Stimulated activated CD4-positive, alpha-beta T cell treated with anti-CD3 and anti-CD28 coated beads, Interleukin-1b, Interleukin-23, amount 100 ng/mL, for 4 hours (primary cell): ENCODE data around the gene DSC3.
A peak's percentile ranks its signal among the peaks of the same experiment; 100 is the strongest.
"Not testable (repeated sequence)": the region's sequence is repeated elsewhere in the genome, so short reads cannot be mapped to it uniquely, and the experiment has no call there.

Source experiments
- DNase-seq, 2 donors: peaks; one replicate each; pipeline ENCODE4 v3.0.0-alpha.2; 2020; ENCODE audit warnings: low read depth in 2 of 2

The DSC3 gene

GRCh38 chr18:31041271-31042083, 1.1 kb downstream of the DSC3 start:
- DNase-seq = peak in 1 of 2 donors; percentile 0

GRCh38 chr18:31040686-31041270, 1.8 kb downstream of the DSC3 start:
- no peak for DNase-seq

- no peak for DNase-seq
These were observed 3.1 kb downstream of the DSC3 start for GRCh38 chr18:31039426-31039825.

GRCh38 chr18:31037686-31038085, 4.9 kb downstream of the DSC3 start:
- DNase-seq = not testable (repeated sequence)

GRCh38 chr18:31034541-31034940, 8.0 kb downstream of the DSC3 start:
- DNase-seq = no peak

- DNase-seq = no peak
These were observed 11.8 kb downstream of the DSC3 start for GRCh38 chr18:31030574-31031278.

GRCh38 chr18:31015715-31016434, 26.7 kb downstream of the DSC3 start:
- DNase-seq = no peak

GRCh38 chr18:31011455-31011854, 31.1 kb downstream of the DSC3 start:
- DNase-seq = not testable (repeated sequence)

GRCh38 chr18:31010601-31011000, 31.9 kb downstream of the DSC3 start:
- DNase-seq = no peak

GRCh38 chr18:30999887-31000628, 42.5 kb downstream of the DSC3 start:
- DNase-seq = no peak

GRCh38 chr18:30999186-30999585, 43.4 kb downstream of the DSC3 start:
- DNase-seq = no peak

- no peak for DNase-seq
These were observed 45.3 kb downstream of the DSC3 start for GRCh38 chr18:30997223-30997622.

GRCh38 chr18:30992231-30992630, 50.3 kb downstream of the DSC3 start:
- DNase-seq = no peak

- no peak for DNase-seq
These were observed 51.1 kb downstream of the DSC3 start for GRCh38 chr18:30991397-30991796.

- DNase-seq = no peak
These were observed 53.4 kb downstream of the DSC3 start for GRCh38 chr18:30989141-30989540.

- no peak for DNase-seq
These were observed 54.1 kb downstream of the DSC3 start for GRCh38 chr18:30988440-30988839.

GRCh38 chr18:30987467-30988241, 54.9 kb downstream of the DSC3 start:
- DNase-seq = no peak

GRCh38 chr18:30985753-30986152, 56.8 kb downstream of the DSC3 start:
- DNase-seq = no peak

- DNase-seq = no peak
These were observed 60.1 kb downstream of the DSC3 start for GRCh38 chr18:30982285-30982992.

GRCh38 chr18:30978091-30978490, 64.5 kb downstream of the DSC3 start:
- not testable (repeated sequence) for DNase-seq
